OCI-LY1 (cell line): ENCODE data around the gene EVPL.
"Not testable (repeated sequence)": the region's sequence is repeated elsewhere in the genome, so short reads cannot be mapped to it uniquely, and the experiment has no call there.

Source experiments
- H2AFZ ChIP-seq: fragments of 200-600 bp; sonication (generic), shearing (Covaris generic); 2 replicates; pipeline ENCODE4 v1.6.0; 2014; ENCODE audit warnings: antibody characterized with exemption, mild to moderate bottlenecking, low read length
- H3F3A ChIP-seq: fragments of 200-600 bp; sonication (generic), shearing (Covaris generic); 2 replicates; pipeline ENCODE4 v1.6.0; 2014; ENCODE audit warnings: mild to moderate bottlenecking, antibody characterized with exemption, low read length, moderate library complexity; ENCODE audit not compliant: insufficient read depth
- H3K27ac ChIP-seq: fragments of 200-600 bp; sonication (generic); 2 replicates; pipeline ENCODE4 v1.5.1; 2014; ENCODE audit warnings: low read length, mixed run types, mild to moderate bottlenecking, low read depth; ENCODE audit not compliant: poor library complexity, severe bottlenecking
- H3K27me3 ChIP-seq: fragments of 200-600 bp; sonication (generic); 2 replicates; pipeline ENCODE4 v1.6.0; 2014; ENCODE audit warnings: antibody characterized with exemption, mild to moderate bottlenecking, low read length, moderate library complexity; ENCODE audit not compliant: insufficient read depth
- H3K36me3 ChIP-seq: fragments of 200-600 bp; sonication (generic); 2 replicates; pipeline ENCODE4 v1.6.1; 2014; ENCODE audit warnings: mild to moderate bottlenecking, antibody characterized with exemption, low read length, moderate library complexity, mixed read lengths; ENCODE audit not compliant: insufficient read depth
- H3K4me1 ChIP-seq: fragments of 200-600 bp; sonication (generic); 2 replicates; pipeline ENCODE4 v1.5.1; 2014; ENCODE audit warnings: mild to moderate bottlenecking, low read length, moderate library complexity; ENCODE audit not compliant: insufficient read depth, severe bottlenecking
- H3K4me2 ChIP-seq: fragments of 200-600 bp; sonication (generic), shearing (Covaris generic); 2 replicates; pipeline ENCODE4 v1.6.1; 2014; ENCODE audit warnings: low read length
- H3K4me3 ChIP-seq: fragments of 200-600 bp; sonication (generic); 2 replicates; pipeline ENCODE4 v1.5.1; 2014; ENCODE audit warnings: low read length, low read depth, mild to moderate bottlenecking, mixed read lengths; ENCODE audit not compliant: poor library complexity, severe bottlenecking
- H3K79me2 ChIP-seq: fragments of 200-600 bp; shearing (Covaris generic); 2 replicates; pipeline ENCODE4 v1.6.1; 2016; ENCODE audit warnings: mixed run types, low read length, mixed read lengths; ENCODE audit not compliant: insufficient read depth
- H3K9ac ChIP-seq: fragments of 200-600 bp; sonication (generic), shearing (Covaris generic); 2 replicates; pipeline ENCODE4 v1.6.1; 2014; ENCODE audit warnings: mild to moderate bottlenecking, low read length, mixed read lengths
- H3K9me2 ChIP-seq: fragments of 200-600 bp; sonication (generic), shearing (Covaris generic); 2 replicates; pipeline ENCODE4 v1.6.1; 2014; ENCODE audit warnings: low read depth, mild to moderate bottlenecking, low read length, mixed read lengths
- H3K9me3 ChIP-seq: fragments of 200-600 bp; shearing (Covaris generic); 2 replicates; pipeline ENCODE4 v1.6.1; 2014; ENCODE audit warnings: low read length, mixed read lengths
- H4K20me1 ChIP-seq: fragments of 200-600 bp; sonication (generic), shearing (Covaris generic); 2 replicates; pipeline ENCODE4 v1.6.0; 2016; ENCODE audit warnings: mild to moderate bottlenecking, low read length; ENCODE audit not compliant: insufficient read depth
- CTCF ChIP-seq: fragments of 200-600 bp; sonication (generic), shearing (Covaris generic); IDR thresholded peaks from 2 replicates; pipeline ENCODE4 v1.5.1; 2017; ENCODE audit warnings: mild to moderate bottlenecking, antibody characterized with exemption, low read length, moderate library complexity, mixed read lengths
- EZH2 ChIP-seq: fragments of 200-600 bp; sonication (generic), shearing (Covaris generic); IDR thresholded peaks from 2 replicates; pipeline ENCODE4 v1.8.0; 2017; ENCODE audit warnings: borderline replicate concordance, mixed run types, mild to moderate bottlenecking, antibody characterized with exemption, low read length, moderate library complexity, mixed read lengths

EVPL gene

GRCh38 chr17:76048711-76049110, 21.6 kb upstream of the EVPL start:
- Histone ChIP-seq H3K27ac (no peak overlapping the region), H3K27me3 (no peaks in the 10 kb centered on the region), H3K36me3 (peaks cover 85% of the 10 kb centered on the region), H3K9me3 (no peaks in the 10 kb centered on the region), H3K9me2 (no peaks in the 10 kb centered on the region), H3F3A (no peaks in the 10 kb centered on the region), H3K79me2 (no peaks in the 10 kb centered on the region), H3K9ac (no peak overlapping the region), H4K20me1 (no peaks in the 10 kb centered on the region), H3K4me2 (no peak overlapping the region), H3K4me1 (peaks cover 6% of the 10 kb centered on the region), H3K4me3 (no peak overlapping the region), H2AFZ (no peak overlapping the region)
- TF ChIP-seq CTCF (no peak), EZH2 (no peak)

- Histone ChIP-seq H3K27me3 (no peaks in the 10 kb centered on the region), H3K9me2 (no peaks in the 10 kb centered on the region), H3K9ac (no peak overlapping the region), H3K4me3 (no peak overlapping the region), H3F3A (no peaks in the 10 kb centered on the region), H3K79me2 (no peaks in the 10 kb centered on the region), H3K4me2 (no peak overlapping the region), H3K27ac (no peak overlapping the region), H4K20me1 (no peaks in the 10 kb centered on the region), H3K36me3 (peaks cover 85% of the 10 kb centered on the region), H3K9me3 (no peaks in the 10 kb centered on the region), H3K4me1 (peaks cover 6% of the 10 kb centered on the region), H2AFZ (no peak overlapping the region)
- no peak for TF ChIP-seq EZH2
- no peak for TF ChIP-seq CTCF
Measured at GRCh38 chr17:76048025-76048605, 21.0 kb upstream of the EVPL start.

- no peaks in the 10 kb centered on the region for H4K20me1 ChIP-seq
- no peak overlapping the region for H3K4me2 ChIP-seq
- H3K9ac ChIP-seq, result no peak overlapping the region
- H3K9me2 ChIP-seq, result no peaks in the 10 kb centered on the region
- H3K9me3 ChIP-seq, result no peaks in the 10 kb centered on the region
- no peak overlapping the region for H2AFZ ChIP-seq
- peaks cover 6% of the 10 kb centered on the region for H3K4me1 ChIP-seq
- H3K36me3 ChIP-seq, result peaks cover 88% of the 10 kb centered on the region
- TF ChIP-seq EZH2 (no peak), CTCF (no peak)
- H3F3A ChIP-seq, result no peaks in the 10 kb centered on the region
- no peak overlapping the region for H3K27ac ChIP-seq
- no peaks in the 10 kb centered on the region for H3K27me3 ChIP-seq
- H3K4me3 ChIP-seq, result no peak overlapping the region
- no peaks in the 10 kb centered on the region for H3K79me2 ChIP-seq
Measured at GRCh38 chr17:76046064-76046463, 19.0 kb upstream of the EVPL start.

- H3K9me2 ChIP-seq, H3K4me3 ChIP-seq, H3K9me3 ChIP-seq, H3K4me1 ChIP-seq, H3K79me2 ChIP-seq, H3K9ac ChIP-seq, H2AFZ ChIP-seq, H3K27me3 ChIP-seq, H3K4me2 ChIP-seq, H3K27ac ChIP-seq, H3F3A ChIP-seq, H4K20me1 ChIP-seq: not testable (repeated sequence)
- peaks cover 88% of the 10 kb centered on the region for H3K36me3 ChIP-seq
Measured at GRCh38 chr17:76044475-76045007, 17.4 kb upstream of the EVPL start.

- not testable (repeated sequence) for H3K4me1 ChIP-seq, H3K27ac ChIP-seq, H3K4me3 ChIP-seq, H3K4me2 ChIP-seq, H3K9me3 ChIP-seq, H3K27me3 ChIP-seq, H3F3A ChIP-seq, H3K79me2 ChIP-seq, H2AFZ ChIP-seq, H3K9me2 ChIP-seq, H4K20me1 ChIP-seq, H3K9ac ChIP-seq
- H3K36me3 ChIP-seq, result peaks cover 86% of the 10 kb centered on the region
Measured at GRCh38 chr17:76042868-76043267, 15.8 kb upstream of the EVPL start.
